ENCODE data around the gene TMEM53.
A peak's percentile ranks its signal among the peaks of the same experiment; 100 is the strongest.

Gene TMEM53

GRCh38 chr1:44628962-44629756, 45.1 kb downstream of the TMEM53 start:
- Histone ChIP-seq H3K36me3 (ENCODE audit: insufficient read depth, low read length) (peaks cover 19% of the 10 kb centered on the region), H3K27me3 (ENCODE audit: insufficient read depth, low read length, poor library complexity) (no peaks in the 10 kb centered on the region), H3K4me1 (ENCODE audit: insufficient read depth, low read length) (peaks cover 29% of the 10 kb centered on the region), H3K4me3 (ENCODE audit: low read depth in 1 of 2, low read length in 2 of 2) (no peak overlapping the region), H2AFZ (ENCODE audit: low read depth, low read length) (no peak overlapping the region), H3K4me2 (ENCODE audit: insufficient read depth, low read length) (no peak overlapping the region), H3K27ac (ENCODE audit: low read length) (no peak overlapping the region), H3K9me3 (ENCODE audit: insufficient read depth, low read length, severe bottlenecking) (no peaks in the 10 kb centered on the region), H4K20me1 (ENCODE audit: insufficient read depth, low read length) (peaks cover 12% of the 10 kb centered on the region), H3K79me2 (ENCODE audit: insufficient read depth, low read length) (peaks cover 19% of the 10 kb centered on the region), H3K9ac (ENCODE audit: low read depth, low read length) (no peak overlapping the region)
- DNase-seq (no peak), ATAC-seq (ENCODE audit: insufficient read depth, low read depth) (no peak)
- TF ChIP-seq CTCF (IDR thresholded peaks at IDR 0.05; ENCODE audit: borderline replicate concordance, extremely low read depth, low read length, poor library complexity, severe bottlenecking): no peak
- no peak for TF ChIP-seq EZH2 (IDR thresholded peaks at IDR 0.05; ENCODE audit: borderline replicate concordance, low read depth, low read length, severe bottlenecking)

GRCh38 chr1:44625348-44625747, 48.9 kb downstream of the TMEM53 start:
- TF ChIP-seq EZH2 (IDR thresholded peaks at IDR 0.05; ENCODE audit: borderline replicate concordance, low read depth, low read length, severe bottlenecking) (no peak), CTCF (IDR thresholded peaks at IDR 0.05; ENCODE audit: borderline replicate concordance, extremely low read depth, low read length, poor library complexity, severe bottlenecking) (no peak)
- Histone ChIP-seq H4K20me1 (ENCODE audit: insufficient read depth, low read length) (no peaks in the 10 kb centered on the region), H3K9ac (ENCODE audit: low read depth, low read length) (no peak overlapping the region), H3K27me3 (ENCODE audit: insufficient read depth, low read length, poor library complexity) (no peaks in the 10 kb centered on the region), H3K4me3 (ENCODE audit: low read depth in 1 of 2, low read length in 2 of 2) (no peak overlapping the region), H3K4me2 (ENCODE audit: insufficient read depth, low read length) (no peak overlapping the region), H3K4me1 (ENCODE audit: insufficient read depth, low read length) (no peaks in the 10 kb centered on the region), H2AFZ (ENCODE audit: low read depth, low read length) (0 out of 2 replicates have a peak overlapping the region, but pooled peaks have one; percentile 21), H3K79me2 (ENCODE audit: insufficient read depth, low read length) (no peaks in the 10 kb centered on the region), H3K36me3 (ENCODE audit: insufficient read depth, low read length) (no peaks in the 10 kb centered on the region), H3K9me3 (ENCODE audit: insufficient read depth, low read length, severe bottlenecking) (no peaks in the 10 kb centered on the region), H3K27ac (ENCODE audit: low read length) (no peak overlapping the region)
- no peak for DNase-seq
- no peak for ATAC-seq (ENCODE audit: insufficient read depth, low read depth)

GRCh38 chr1:44624268-44624901, 49.9 kb downstream of the TMEM53 start:
- no peak for DNase-seq
- Histone ChIP-seq H3K9ac (ENCODE audit: low read depth, low read length) (no peak overlapping the region), H4K20me1 (ENCODE audit: insufficient read depth, low read length) (no peaks in the 10 kb centered on the region), H3K4me3 (ENCODE audit: low read depth in 1 of 2, low read length in 2 of 2) (no peak overlapping the region), H3K4me2 (ENCODE audit: insufficient read depth, low read length) (no peak overlapping the region), H3K79me2 (ENCODE audit: insufficient read depth, low read length) (no peaks in the 10 kb centered on the region), H2AFZ (ENCODE audit: low read depth, low read length) (no peak overlapping the region), H3K9me3 (ENCODE audit: insufficient read depth, low read length, severe bottlenecking) (no peaks in the 10 kb centered on the region), H3K36me3 (ENCODE audit: insufficient read depth, low read length) (no peaks in the 10 kb centered on the region), H3K27ac (ENCODE audit: low read length) (no peak overlapping the region), H3K4me1 (ENCODE audit: insufficient read depth, low read length) (no peaks in the 10 kb centered on the region), H3K27me3 (ENCODE audit: insufficient read depth, low read length, poor library complexity) (no peaks in the 10 kb centered on the region)
- no peak for ATAC-seq (ENCODE audit: insufficient read depth, low read depth)
- TF ChIP-seq EZH2 (IDR thresholded peaks at IDR 0.05; ENCODE audit: borderline replicate concordance, low read depth, low read length, severe bottlenecking) (no peak), CTCF (IDR thresholded peaks at IDR 0.05; ENCODE audit: borderline replicate concordance, extremely low read depth, low read length, poor library complexity, severe bottlenecking) (no peak)

Data from DND-41 (cell line).